SK-N-SH (cell line): Measurements from ENCODE around the gene SEMA4B.
"Not testable (repeated sequence)": the region's sequence is repeated elsewhere in the genome, so short reads cannot be mapped to it uniquely, and the experiment has no call there.

Source experiments
- CHD2 ChIP-seq: fragments of 150-350 bp; IDR thresholded peaks from 2 replicates; pipeline ENCODE4 v1.6.1; 2018; ENCODE audit warnings: low read length; ENCODE audit not compliant: partially characterized antibody
- FOXJ3 ChIP-seq: sonication (generic); formaldehyde crosslinking; IDR thresholded peaks from 2 replicates; pipeline ENCODE4 v1.5.1; 2020; ENCODE audit warnings: mild to moderate bottlenecking, missing genetic modification reagents
- NRF1 ChIP-seq: IDR thresholded peaks from 2 replicates; pipeline ENCODE4 v1.6.1; 2012; ENCODE audit warnings: low read depth, mild to moderate bottlenecking, low read length
- POLR2AphosphoS5 ChIP-seq: IDR thresholded peaks from 2 replicates; pipeline ENCODE4 v1.6.1; 2012; ENCODE audit warnings: low read depth, low read length
- SMC3 ChIP-seq: IDR thresholded peaks from 2 replicates; pipeline ENCODE4 v1.6.1; 2012; ENCODE audit warnings: low read depth, low read length, improper control_type of control experiment
- TAF1 ChIP-seq: IDR thresholded peaks from 2 replicates; pipeline ENCODE4 v1.6.1; 2012; ENCODE audit warnings: low read depth, mild to moderate bottlenecking, low read length, moderate library complexity, borderline replicate concordance
- YY1 ChIP-seq: IDR thresholded peaks from 2 replicates; pipeline ENCODE4 v1.4.0; 2012; ENCODE audit warnings: low read depth, mild to moderate bottlenecking
- TF ChIP-seq, protein P1 (sequence below): fragments of 200-600 bp; sonication (generic); IDR thresholded peaks from 2 replicates; pipeline ENCODE4 v1.6.1; 2017; ENCODE audit warnings: antibody characterized with exemption, mild to moderate bottlenecking, moderate library complexity
- TF ChIP-seq, protein P2 (sequence below): IDR thresholded peaks from 2 replicates; pipeline ENCODE4 v1.4.0; 2012; ENCODE audit warnings: low read depth
- TF ChIP-seq, protein P3 (sequence below): IDR thresholded peaks from 2 replicates; pipeline ENCODE4; 2012
- TF ChIP-seq, protein P4 (sequence below): fragments of 150-350 bp; IDR thresholded peaks from 2 replicates; pipeline ENCODE4 v1.6.1; 2017; ENCODE audit warnings: antibody characterized with exemption, low read length, low read depth, borderline replicate concordance

DNA sequence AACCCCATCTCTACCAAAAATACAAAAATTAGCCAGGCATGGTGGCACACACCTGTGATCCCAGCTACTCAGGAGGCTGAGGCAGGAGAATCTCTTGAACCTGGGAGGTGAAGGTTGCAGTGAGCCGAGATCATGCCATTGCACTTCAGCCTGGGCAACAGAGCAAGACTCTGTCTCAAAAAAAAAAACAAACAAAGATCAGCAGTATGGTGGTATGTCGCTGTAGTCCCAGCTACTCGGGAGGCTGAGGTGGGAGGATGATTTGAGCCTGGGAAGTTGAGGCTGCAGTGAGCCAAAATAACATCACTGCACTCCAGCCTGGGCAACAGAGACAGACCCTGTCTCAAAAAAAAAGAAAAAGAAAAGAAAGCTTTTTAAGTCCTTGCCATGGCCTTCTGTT, 36.9 kb upstream of the SEMA4B start:
- not testable (repeated sequence) for TF ChIP-seq NRF1; TAF1; POLR2AphosphoS5; FOXJ3 (CRISPR knock-in tag); CHD2; YY1; SMC3
- TF ChIP-seq, protein P1, sequence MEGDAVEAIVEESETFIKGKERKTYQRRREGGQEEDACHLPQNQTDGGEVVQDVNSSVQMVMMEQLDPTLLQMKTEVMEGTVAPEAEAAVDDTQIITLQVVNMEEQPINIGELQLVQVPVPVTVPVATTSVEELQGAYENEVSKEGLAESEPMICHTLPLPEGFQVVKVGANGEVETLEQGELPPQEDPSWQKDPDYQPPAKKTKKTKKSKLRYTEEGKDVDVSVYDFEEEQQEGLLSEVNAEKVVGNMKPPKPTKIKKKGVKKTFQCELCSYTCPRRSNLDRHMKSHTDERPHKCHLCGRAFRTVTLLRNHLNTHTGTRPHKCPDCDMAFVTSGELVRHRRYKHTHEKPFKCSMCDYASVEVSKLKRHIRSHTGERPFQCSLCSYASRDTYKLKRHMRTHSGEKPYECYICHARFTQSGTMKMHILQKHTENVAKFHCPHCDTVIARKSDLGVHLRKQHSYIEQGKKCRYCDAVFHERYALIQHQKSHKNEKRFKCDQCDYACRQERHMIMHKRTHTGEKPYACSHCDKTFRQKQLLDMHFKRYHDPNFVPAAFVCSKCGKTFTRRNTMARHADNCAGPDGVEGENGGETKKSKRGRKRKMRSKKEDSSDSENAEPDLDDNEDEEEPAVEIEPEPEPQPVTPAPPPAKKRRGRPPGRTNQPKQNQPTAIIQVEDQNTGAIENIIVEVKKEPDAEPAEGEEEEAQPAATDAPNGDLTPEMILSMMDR, result not testable (repeated sequence)
- TF ChIP-seq, protein P2, sequence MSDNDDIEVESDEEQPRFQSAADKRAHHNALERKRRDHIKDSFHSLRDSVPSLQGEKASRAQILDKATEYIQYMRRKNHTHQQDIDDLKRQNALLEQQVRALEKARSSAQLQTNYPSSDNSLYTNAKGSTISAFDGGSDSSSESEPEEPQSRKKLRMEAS, result not testable (repeated sequence)
- TF ChIP-seq, protein P3, sequence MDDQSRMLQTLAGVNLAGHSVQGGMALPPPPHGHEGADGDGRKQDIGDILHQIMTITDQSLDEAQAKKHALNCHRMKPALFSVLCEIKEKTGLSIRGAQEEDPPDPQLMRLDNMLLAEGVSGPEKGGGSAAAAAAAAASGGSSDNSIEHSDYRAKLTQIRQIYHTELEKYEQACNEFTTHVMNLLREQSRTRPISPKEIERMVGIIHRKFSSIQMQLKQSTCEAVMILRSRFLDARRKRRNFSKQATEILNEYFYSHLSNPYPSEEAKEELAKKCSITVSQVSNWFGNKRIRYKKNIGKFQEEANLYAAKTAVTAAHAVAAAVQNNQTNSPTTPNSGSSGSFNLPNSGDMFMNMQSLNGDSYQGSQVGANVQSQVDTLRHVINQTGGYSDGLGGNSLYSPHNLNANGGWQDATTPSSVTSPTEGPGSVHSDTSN, result not testable (repeated sequence)
- TF ChIP-seq, protein P4, sequence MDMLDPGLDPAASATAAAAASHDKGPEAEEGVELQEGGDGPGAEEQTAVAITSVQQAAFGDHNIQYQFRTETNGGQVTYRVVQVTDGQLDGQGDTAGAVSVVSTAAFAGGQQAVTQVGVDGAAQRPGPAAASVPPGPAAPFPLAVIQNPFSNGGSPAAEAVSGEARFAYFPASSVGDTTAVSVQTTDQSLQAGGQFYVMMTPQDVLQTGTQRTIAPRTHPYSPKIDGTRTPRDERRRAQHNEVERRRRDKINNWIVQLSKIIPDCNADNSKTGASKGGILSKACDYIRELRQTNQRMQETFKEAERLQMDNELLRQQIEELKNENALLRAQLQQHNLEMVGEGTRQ, result not testable (repeated sequence)
